Osteoblast (primary cell): ENCODE results near the gene CEP70. TPM values are rescaled to one million over a fixed set of nuclear protein-coding genes. Genes with fewer than 3 reads are reported as not detected.
"Not testable (repeated sequence)": the region's sequence is repeated elsewhere in the genome, so short reads cannot be mapped to it uniquely, and the experiment has no call there.

Source experiments
- DNase-seq: peaks from one replicate; pipeline ENCODE4 v3.0.0; 2011; ENCODE audit warnings: low spot score, mixed read lengths; ENCODE audit not compliant: insufficient read length; ENCODE audit errors: missing footprints
- H2AFZ ChIP-seq: 2 replicates; pipeline ENCODE4 v1.6.0; 2011; ENCODE audit warnings: mild to moderate bottlenecking, low read length
- H3K27ac ChIP-seq: 2 replicates; pipeline ENCODE4 v1.5.1; 2011; ENCODE audit warnings: mild to moderate bottlenecking, low read depth, low read length, moderate library complexity
- H3K27me3 ChIP-seq: 2 replicates; pipeline ENCODE4 v1.6.0; 2012; ENCODE audit warnings: mild to moderate bottlenecking, control low read depth, inconsistent platforms, low read length, moderate library complexity; ENCODE audit not compliant: insufficient read depth
- H3K36me3 ChIP-seq: 2 replicates; pipeline ENCODE4 v1.5.1; 2011; ENCODE audit warnings: mild to moderate bottlenecking, low read length, control low read depth, moderate library complexity; ENCODE audit not compliant: insufficient read depth
- H3K4me1 ChIP-seq: 2 replicates; pipeline ENCODE4 v1.5.1; 2011; ENCODE audit warnings: mild to moderate bottlenecking, low read length, control low read depth, moderate library complexity; ENCODE audit not compliant: insufficient read depth
- H3K4me2 ChIP-seq: 2 replicates; pipeline ENCODE4 v1.6.0; 2011; ENCODE audit warnings: mild to moderate bottlenecking, low read length; ENCODE audit not compliant: insufficient read depth
- H3K4me3 ChIP-seq: fragments of 200-600 bp; sonication (generic); 3 replicates; pipeline ENCODE4 v1.5.1; 2012; ENCODE audit warnings: mild to moderate bottlenecking, low read length, inconsistent platforms; ENCODE audit not compliant: insufficient read depth
- H3K79me2 ChIP-seq: 2 replicates; pipeline ENCODE4 v1.6.0; 2012; ENCODE audit warnings: mild to moderate bottlenecking, low read length, control low read depth, inconsistent platforms; ENCODE audit not compliant: insufficient read depth
- H3K9me3 ChIP-seq: 2 replicates; pipeline ENCODE4 v1.5.1; 2011; ENCODE audit warnings: low read depth, low read length, control low read depth
- H4K20me1 ChIP-seq: 2 replicates; pipeline ENCODE4 v1.6.0; 2012; ENCODE audit warnings: mild to moderate bottlenecking, low read length, control low read depth; ENCODE audit not compliant: insufficient read depth
- total RNA-seq: library from RNA; depleted of rRNA; stranded (reverse); fragments of >200 nt; gene quantifications from 2 replicates; pipeline ENCODE4 v1.2.3, GENCODE V29; 2012
- TF ChIP-seq, protein P1 (sequence below): IDR thresholded peaks from 2 replicates; pipeline ENCODE4 v1.5.1; 2011; ENCODE audit warnings: mild to moderate bottlenecking, low read depth, low read length, moderate library complexity; ENCODE audit errors: extremely low read depth

Gene CEP70
- total RNA-seq, 1 donor: 51.0 TPM

DNA sequence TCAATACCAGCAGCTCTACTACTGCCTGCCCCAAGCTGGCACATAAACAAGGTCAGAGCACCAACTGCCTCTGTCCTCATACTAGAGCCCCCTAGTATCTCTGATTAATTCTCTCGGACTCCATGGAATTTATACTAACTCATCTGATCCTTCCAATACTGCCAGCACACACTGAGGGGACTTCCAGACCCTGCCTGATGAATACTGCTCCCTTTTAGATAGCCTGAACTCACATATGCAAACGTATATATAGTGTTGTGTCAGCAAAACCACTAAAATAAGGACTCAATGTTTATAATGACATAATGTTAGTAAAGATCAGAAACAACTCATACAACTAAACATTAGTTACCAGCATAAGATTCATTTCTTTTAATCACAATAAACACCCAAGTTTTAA is 25.0 kb downstream of the CEP70 start:
- Histone ChIP-seq H4K20me1 (no peaks in the 10 kb centered on the region), H3K36me3 (peaks cover 9% of the 10 kb centered on the region), H3K4me1 (no peaks in the 10 kb centered on the region), H3K27ac (no peak overlapping the region), H3K27me3 (no peaks in the 10 kb centered on the region), H3K79me2 (no peaks in the 10 kb centered on the region), H3K4me3 (no peak overlapping the region), H3K4me2 (no peak overlapping the region), H2AFZ (no peak overlapping the region), H3K9me3 (no peaks in the 10 kb centered on the region)
- peak; percentile 31 for DNase-seq
- TF ChIP-seq, protein P1, sequence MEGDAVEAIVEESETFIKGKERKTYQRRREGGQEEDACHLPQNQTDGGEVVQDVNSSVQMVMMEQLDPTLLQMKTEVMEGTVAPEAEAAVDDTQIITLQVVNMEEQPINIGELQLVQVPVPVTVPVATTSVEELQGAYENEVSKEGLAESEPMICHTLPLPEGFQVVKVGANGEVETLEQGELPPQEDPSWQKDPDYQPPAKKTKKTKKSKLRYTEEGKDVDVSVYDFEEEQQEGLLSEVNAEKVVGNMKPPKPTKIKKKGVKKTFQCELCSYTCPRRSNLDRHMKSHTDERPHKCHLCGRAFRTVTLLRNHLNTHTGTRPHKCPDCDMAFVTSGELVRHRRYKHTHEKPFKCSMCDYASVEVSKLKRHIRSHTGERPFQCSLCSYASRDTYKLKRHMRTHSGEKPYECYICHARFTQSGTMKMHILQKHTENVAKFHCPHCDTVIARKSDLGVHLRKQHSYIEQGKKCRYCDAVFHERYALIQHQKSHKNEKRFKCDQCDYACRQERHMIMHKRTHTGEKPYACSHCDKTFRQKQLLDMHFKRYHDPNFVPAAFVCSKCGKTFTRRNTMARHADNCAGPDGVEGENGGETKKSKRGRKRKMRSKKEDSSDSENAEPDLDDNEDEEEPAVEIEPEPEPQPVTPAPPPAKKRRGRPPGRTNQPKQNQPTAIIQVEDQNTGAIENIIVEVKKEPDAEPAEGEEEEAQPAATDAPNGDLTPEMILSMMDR: no peak

DNA sequence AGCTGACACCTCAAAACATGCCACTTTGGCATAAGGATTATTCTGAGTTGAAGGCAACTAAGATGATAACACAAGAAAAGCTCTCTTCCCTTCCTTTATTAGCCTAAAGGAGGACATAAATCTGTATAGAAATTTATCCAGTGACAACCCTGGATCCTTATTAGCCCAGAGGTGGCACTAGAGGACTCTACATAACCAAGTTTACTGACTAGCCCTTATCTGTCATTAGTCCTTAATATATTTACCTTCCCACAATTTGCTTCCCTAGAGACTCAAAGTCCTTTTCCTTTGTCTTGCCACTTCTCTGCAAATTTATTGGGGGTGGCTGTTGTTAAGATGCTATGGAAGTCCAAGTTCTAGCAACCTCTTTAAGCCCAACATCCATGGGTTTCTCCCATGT is 26.7 kb downstream of the CEP70 start:
- DNase-seq: peak; percentile 25
- no peaks in the 10 kb centered on the region for H3K27me3 ChIP-seq
- no peak overlapping the region for H3K4me2 ChIP-seq
- TF ChIP-seq, protein P1: no peak
- no peaks in the 10 kb centered on the region for H4K20me1 ChIP-seq
- H2AFZ ChIP-seq: no peak overlapping the region
- peaks cover 7% of the 10 kb centered on the region for H3K36me3 ChIP-seq
- no peak overlapping the region for H3K4me3 ChIP-seq
- H3K79me2 ChIP-seq: no peaks in the 10 kb centered on the region
- H3K9me3 ChIP-seq: no peaks in the 10 kb centered on the region
- no peak overlapping the region for H3K27ac ChIP-seq
- no peaks in the 10 kb centered on the region for H3K4me1 ChIP-seq

DNA sequence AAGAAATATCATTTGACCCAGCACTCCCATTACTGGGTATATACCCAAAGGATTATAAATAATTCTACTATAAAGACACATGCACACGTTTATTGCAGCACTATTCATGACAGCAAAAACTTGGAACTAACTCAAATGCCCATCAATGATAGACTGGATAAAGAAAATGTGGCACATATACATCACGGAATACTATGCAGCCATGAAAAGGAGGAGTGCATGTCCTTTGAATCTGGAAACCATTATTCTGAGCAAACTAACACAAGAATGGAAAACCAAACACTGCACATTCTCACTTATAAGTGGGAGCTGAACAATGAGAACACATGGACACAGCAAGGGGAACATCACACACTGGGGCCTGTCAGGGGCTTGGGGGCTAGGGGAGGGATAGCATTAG is 27.8 kb downstream of the CEP70 start:
- DNase-seq, H3K9me3 ChIP-seq, H2AFZ ChIP-seq, H3K27me3 ChIP-seq, H4K20me1 ChIP-seq, H3K36me3 ChIP-seq, H3K27ac ChIP-seq, H3K4me2 ChIP-seq, H3K4me1 ChIP-seq, H3K79me2 ChIP-seq, H3K4me3 ChIP-seq: not testable (repeated sequence)

DNA sequence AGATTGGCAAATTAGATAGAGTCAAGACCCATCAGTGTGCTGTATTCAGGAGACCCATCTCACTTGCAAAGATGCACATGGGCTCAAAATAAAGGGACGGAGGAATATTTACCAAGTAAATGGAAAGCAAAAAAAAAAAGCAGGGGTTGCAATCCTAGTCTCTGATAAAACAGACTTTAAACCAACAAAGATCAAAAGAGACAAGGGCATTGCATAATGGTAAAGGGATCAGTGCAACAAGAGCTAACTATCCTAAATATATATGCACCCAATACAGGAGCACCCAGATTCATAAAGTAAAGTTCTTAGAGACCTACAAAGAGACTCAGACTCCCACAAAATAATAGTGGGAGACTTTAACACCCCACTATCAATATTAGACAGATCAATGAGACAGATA is 31.2 kb downstream of the CEP70 start:
- DNase-seq, H3K9me3 ChIP-seq, H3K36me3 ChIP-seq, H3K27ac ChIP-seq, H2AFZ ChIP-seq, H3K4me3 ChIP-seq, H3K27me3 ChIP-seq, H3K79me2 ChIP-seq, H3K4me2 ChIP-seq, H3K4me1 ChIP-seq, H4K20me1 ChIP-seq: not testable (repeated sequence)

DNA sequence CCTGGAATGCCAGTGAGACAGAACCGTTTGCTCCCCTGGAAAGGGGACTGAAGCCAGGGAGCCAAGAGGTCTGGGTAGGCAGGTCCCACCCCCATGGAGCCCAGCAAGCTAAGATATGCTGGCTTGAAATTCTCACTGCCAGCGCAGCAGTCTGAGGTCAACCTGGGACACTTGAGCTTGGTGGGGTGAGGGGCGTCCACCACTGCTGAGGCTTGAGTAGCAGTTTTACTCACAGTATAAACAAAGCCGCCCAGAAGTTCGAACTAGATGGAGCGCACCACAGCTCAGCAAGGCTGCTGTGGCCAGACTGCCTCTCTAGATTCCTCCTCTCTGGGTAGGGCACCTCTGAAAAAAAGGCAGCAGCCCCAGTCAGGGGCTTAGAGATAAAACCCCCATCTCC is 33.6 kb downstream of the CEP70 start:
- Histone ChIP-seq H2AFZ (no peak overlapping the region), H3K4me3 (no peak overlapping the region), H3K9me3 (no peaks in the 10 kb centered on the region), H3K27ac (no peak overlapping the region), H4K20me1 (no peaks in the 10 kb centered on the region), H3K4me2 (no peak overlapping the region), H3K79me2 (no peaks in the 10 kb centered on the region), H3K36me3 (no peaks in the 10 kb centered on the region), H3K27me3 (no peaks in the 10 kb centered on the region), H3K4me1 (no peaks in the 10 kb centered on the region)
- TF ChIP-seq, protein P1: no peak
- no peak for DNase-seq
